Measurements from ENCODE around the gene WFDC2.
A peak's percentile ranks its signal among the peaks of the same experiment; 100 is the strongest.
"Not testable (repeated sequence)": the region's sequence is repeated elsewhere in the genome, so short reads cannot be mapped to it uniquely, and the experiment has no call there.

The WFDC2 gene

GRCh38 chr20:45450097-45450818, 19.3 kb upstream of the WFDC2 start:
- DNase-seq: peak in 2 of 51 donors; percentile 8 to 16

GRCh38 chr20:45452238-45452637, 17.3 kb upstream of the WFDC2 start:
- DNase-seq: no peak

GRCh38 chr20:45452772-45453691, 16.5 kb upstream of the WFDC2 start:
- no peak for DNase-seq

- no peak for DNase-seq
Observed at GRCh38 chr20:45456632-45457031, 12.9 kb upstream of the WFDC2 start.

- no peak for DNase-seq
Observed at GRCh38 chr20:45459606-45460005, 9.9 kb upstream of the WFDC2 start.

GRCh38 chr20:45461225-45461624, 8.3 kb upstream of the WFDC2 start:
- DNase-seq: no peak

- DNase-seq: no peak
Observed at GRCh38 chr20:45462711-45463509, 6.6 kb upstream of the WFDC2 start.

GRCh38 chr20:45463709-45464108, 5.8 kb upstream of the WFDC2 start:
- no peak for DNase-seq

GRCh38 chr20:45465491-45466266, 3.9 kb upstream of the WFDC2 start:
- no peak for DNase-seq

GRCh38 chr20:45467172-45467571, 2.4 kb upstream of the WFDC2 start:
- no peak for DNase-seq

- peak in 20 of 51 donors; percentile 3 to 44 (median 22) for DNase-seq
Observed at GRCh38 chr20:45467861-45468260, 1.7 kb upstream of the WFDC2 start.

GRCh38 chr20:45470262-45470931, 844 bp downstream of the WFDC2 start:
- DNase-seq: peak in 34 of 51 donors; percentile 8 to 74 (median 41)

- peak in 6 of 51 donors; percentile 11 to 51 (median 32) for DNase-seq
Observed at GRCh38 chr20:45470937-45471336, 1.4 kb downstream of the WFDC2 start.

GRCh38 chr20:45472286-45472685, 2.7 kb downstream of the WFDC2 start:
- not testable (repeated sequence) for DNase-seq

GRCh38 chr20:45477530-45478148, 8.1 kb downstream of the WFDC2 start:
- not testable (repeated sequence) for DNase-seq

- no peak for DNase-seq
Observed at GRCh38 chr20:45479822-45480221, 10.3 kb downstream of the WFDC2 start.

- no peak for DNase-seq
Observed at GRCh38 chr20:45484676-45485075, 15.1 kb downstream of the WFDC2 start.

GRCh38 chr20:45485388-45485787, 15.8 kb downstream of the WFDC2 start:
- no peak for DNase-seq

GRCh38 chr20:45487231-45487635, 17.7 kb downstream of the WFDC2 start:
- DNase-seq: no peak

GRCh38 chr20:45489083-45489531, 19.6 kb downstream of the WFDC2 start:
- no peak for DNase-seq
